ENCODE results near the gene GNGT1. TPM values are rescaled to one million over a fixed set of nuclear protein-coding genes. Genes with fewer than 3 reads are reported as not detected.

GNGT1 gene
- total RNA-seq, 4 donors from 2014 or later: not detected

- Histone ChIP-seq H3K27me3 (no peaks in the 10 kb centered on the region), H3K4me3 (peak overlapping the region in 3 of 4 donors; percentile 52 to 77 (median 52)), H3K9me3 (no peaks in the 10 kb centered on the region), H3K27ac (peak overlapping the region in 3 of 4 donors; percentile 57 to 81 (median 80)), H3K4me1 (peaks cover 0 to 16% (median 5%) of the 10 kb centered on the region in 3 donors), H3K36me3 (no peaks in the 10 kb centered on the region)
- WGBS, 2 donors: 22 to 56% methylated on average over 1 of the region's 1 CpG
- no peak for DNase-seq
- intact Hi-C loops (cut with DNase I): no loop called here
- TF ChIP-seq POLR2A (IDR thresholded peaks at IDR 0.05) (no peak), CTCF (IDR thresholded peaks at IDR 0.05) (no peak)
These were observed 17.6 kb downstream of the GNGT1 start for GRCh38 chr7:93923942-93924341.

GRCh38 chr7:93926800-93927199, 20.4 kb downstream of the GNGT1 start:
- peaks cover 0 to 12% (median 5%) of the 10 kb centered on the region in 3 donors for H3K4me1 ChIP-seq
- intact Hi-C loops (cut with DNase I): no loop called here
- DNase-seq: no peak
- no peak overlapping the region for H3K4me3 ChIP-seq
- 83% methylated on average over 1 of the region's 1 CpG; no CpG with 5 or more reads in 1 of the 2 donors for WGBS, 2 donors
- TF ChIP-seq CTCF (IDR thresholded peaks at IDR 0.05) (no peak), POLR2A (IDR thresholded peaks at IDR 0.05) (no peak)
- no peaks in the 10 kb centered on the region for H3K27me3 ChIP-seq
- no peaks in the 10 kb centered on the region for H3K36me3 ChIP-seq
- H3K9me3 ChIP-seq: no peaks in the 10 kb centered on the region
- H3K27ac ChIP-seq: peak overlapping the region in 1 of 4 donors; percentile 27

GRCh38 chr7:93927585-93927984, 21.2 kb downstream of the GNGT1 start:
- TF ChIP-seq CTCF (IDR thresholded peaks at IDR 0.05): no peak
- no peak overlapping the region for H3K4me3 ChIP-seq
- intact Hi-C loops (cut with DNase I): no loop called here
- H3K27me3 ChIP-seq: no peaks in the 10 kb centered on the region
- WGBS, 2 donors: 81 to 87% methylated on average over 3 of the region's 3 CpGs
- peak overlapping the region in 3 of 4 donors; percentile 16 to 27 (median 18) for H3K27ac ChIP-seq
- no peaks in the 10 kb centered on the region for H3K9me3 ChIP-seq
- peaks cover 0 to 11% (median 5%) of the 10 kb centered on the region in 3 donors for H3K4me1 ChIP-seq
- DNase-seq: no peak
- no peaks in the 10 kb centered on the region for H3K36me3 ChIP-seq

- Histone ChIP-seq H3K9me3 (no peaks in the 10 kb centered on the region), H3K4me3 (no peak overlapping the region), H3K4me1 (peaks cover 0 to 11% (median 5%) of the 10 kb centered on the region in 3 donors), H3K27ac (no peak overlapping the region), H3K27me3 (no peaks in the 10 kb centered on the region), H3K36me3 (no peaks in the 10 kb centered on the region)
- no peak for DNase-seq
- intact Hi-C loops (cut with DNase I): no loop called here
- TF ChIP-seq CTCF (IDR thresholded peaks at IDR 0.05) (no peak), POLR2A (IDR thresholded peaks at IDR 0.05) (no peak)
- 72 to 78% methylated on average over 3 of the region's 3 CpGs for WGBS, 2 donors
These were observed 25.3 kb downstream of the GNGT1 start for GRCh38 chr7:93931655-93932054.

- 85 to 86% methylated on average over 3 of the region's 3 CpGs for WGBS, 2 donors
- no peaks in the 10 kb centered on the region for H3K4me1 ChIP-seq
These were observed 26.8 kb downstream of the GNGT1 start for GRCh38 chr7:93933156-93933555.

More at GRCh38 chr7:93933156-93933555, 26.8 kb downstream of the GNGT1 start:
- Histone ChIP-seq H3K27me3 (no peaks in the 10 kb centered on the region), H3K36me3 (no peaks in the 10 kb centered on the region), H3K9me3 (no peaks in the 10 kb centered on the region), H3K27ac (no peak overlapping the region), H3K4me3 (no peak overlapping the region)
- no peak for DNase-seq
- TF ChIP-seq CTCF (IDR thresholded peaks at IDR 0.05) (no peak), POLR2A (IDR thresholded peaks at IDR 0.05) (no peak)
- intact Hi-C loops (cut with DNase I): no loop called here
